Measurements from ENCODE around the gene NAV2.

NAV2 gene

GRCh38 chr11:19753451-19754106, 40.9 kb downstream of the NAV2 start:
- peak; percentile 10 for DNase-seq

- no peak for DNase-seq
Observed at GRCh38 chr11:19756675-19757475, 44.2 kb downstream of the NAV2 start.

- DNase-seq: no peak
Observed at GRCh38 chr11:19759389-19759788, 46.8 kb downstream of the NAV2 start.

GRCh38 chr11:19762266-19762665, 49.6 kb downstream of the NAV2 start:
- DNase-seq: no peak

- no peak for DNase-seq
Observed at GRCh38 chr11:19763330-19763729, 50.7 kb downstream of the NAV2 start.

GRCh38 chr11:19766206-19766605, 53.6 kb downstream of the NAV2 start:
- no peak for DNase-seq

- DNase-seq: no peak
Observed at GRCh38 chr11:19766810-19767209, 54.2 kb downstream of the NAV2 start.

GRCh38 chr11:19767627-19768151, 55.1 kb downstream of the NAV2 start:
- DNase-seq: no peak

GRCh38 chr11:19768197-19768596, 55.6 kb downstream of the NAV2 start:
- DNase-seq: no peak

GRCh38 chr11:19768815-19769214, 56.2 kb downstream of the NAV2 start:
- no peak for DNase-seq

GRCh38 chr11:19769820-19770219, 57.2 kb downstream of the NAV2 start:
- DNase-seq: no peak

- DNase-seq: no peak
Observed at GRCh38 chr11:19770277-19770676, 57.6 kb downstream of the NAV2 start.

- no peak for DNase-seq
Observed at GRCh38 chr11:19771463-19771862, 58.8 kb downstream of the NAV2 start.

GRCh38 chr11:19772480-19772879, 59.8 kb downstream of the NAV2 start:
- no peak for DNase-seq

GRCh38 chr11:19774329-19774728, 61.7 kb downstream of the NAV2 start:
- no peak for DNase-seq

GRCh38 chr11:19774817-19775580, 62.4 kb downstream of the NAV2 start:
- no peak for DNase-seq

- DNase-seq: no peak
Observed at GRCh38 chr11:19775622-19776021, 63.0 kb downstream of the NAV2 start.

- no peak for DNase-seq
Observed at GRCh38 chr11:19777039-19777376, 64.4 kb downstream of the NAV2 start.

GRCh38 chr11:19777377-19778102, 64.9 kb downstream of the NAV2 start:
- DNase-seq: peak; percentile 35

GRCh38 chr11:19779740-19780139, 67.1 kb downstream of the NAV2 start:
- DNase-seq: no peak

- DNase-seq: no peak
Observed at GRCh38 chr11:19781351-19781750, 68.7 kb downstream of the NAV2 start.

- no peak for DNase-seq
Observed at GRCh38 chr11:19785265-19785664, 72.6 kb downstream of the NAV2 start.

GRCh38 chr11:19786644-19787043, 74.0 kb downstream of the NAV2 start:
- DNase-seq: no peak
